Fibroblast of the conjunctiva (primary cell): ENCODE measurements around the gene CILP2.
A peak's percentile ranks its signal among the peaks of the same experiment; 100 is the strongest.

Experiments used
- DNase-seq: peaks from one replicate; pipeline ENCODE4 v3.0.0-alpha.2; 2010; ENCODE audit warnings: low read depth

Gene CILP2

DNA sequence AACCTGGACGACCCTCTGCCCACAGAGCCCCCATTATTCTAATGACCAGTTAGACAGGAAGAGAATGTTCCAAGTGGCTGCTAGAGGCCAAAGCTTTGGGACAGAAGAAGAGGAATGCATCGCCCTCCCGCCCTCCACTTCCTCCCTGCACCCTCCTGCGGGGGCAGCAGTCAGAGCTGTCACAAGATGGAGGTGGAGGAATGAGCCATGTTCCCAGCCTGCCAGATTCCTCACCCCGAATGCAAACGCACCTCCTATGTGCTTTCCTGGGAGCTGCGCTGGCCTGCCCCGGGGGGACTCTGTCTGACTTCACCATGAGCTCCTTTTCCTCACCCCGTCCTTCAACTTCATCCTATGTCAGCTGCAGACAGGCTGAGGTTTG lies 7.7 kb upstream of the CILP2 start:
- no peak for DNase-seq

DNA sequence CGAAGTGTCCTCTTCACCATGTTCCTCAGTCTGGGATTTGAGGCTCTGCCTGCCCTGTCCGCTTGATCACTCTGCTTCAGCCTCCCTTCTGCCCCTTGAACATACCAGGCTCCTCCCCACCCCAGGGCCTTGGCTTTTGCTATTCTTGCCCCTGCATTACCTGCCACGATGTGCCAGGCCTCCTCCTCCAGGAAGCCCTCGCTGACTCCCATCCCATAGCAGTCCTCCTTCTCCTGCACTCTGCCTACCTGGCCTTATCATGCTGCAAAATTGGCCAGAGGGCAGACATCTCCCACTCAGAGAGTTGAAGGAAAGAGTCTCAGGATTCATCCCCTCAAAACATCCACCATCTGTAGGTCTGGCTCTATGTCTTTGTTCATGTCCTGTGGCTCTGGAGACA lies 7.2 kb upstream of the CILP2 start:
- DNase-seq = no peak

DNA sequence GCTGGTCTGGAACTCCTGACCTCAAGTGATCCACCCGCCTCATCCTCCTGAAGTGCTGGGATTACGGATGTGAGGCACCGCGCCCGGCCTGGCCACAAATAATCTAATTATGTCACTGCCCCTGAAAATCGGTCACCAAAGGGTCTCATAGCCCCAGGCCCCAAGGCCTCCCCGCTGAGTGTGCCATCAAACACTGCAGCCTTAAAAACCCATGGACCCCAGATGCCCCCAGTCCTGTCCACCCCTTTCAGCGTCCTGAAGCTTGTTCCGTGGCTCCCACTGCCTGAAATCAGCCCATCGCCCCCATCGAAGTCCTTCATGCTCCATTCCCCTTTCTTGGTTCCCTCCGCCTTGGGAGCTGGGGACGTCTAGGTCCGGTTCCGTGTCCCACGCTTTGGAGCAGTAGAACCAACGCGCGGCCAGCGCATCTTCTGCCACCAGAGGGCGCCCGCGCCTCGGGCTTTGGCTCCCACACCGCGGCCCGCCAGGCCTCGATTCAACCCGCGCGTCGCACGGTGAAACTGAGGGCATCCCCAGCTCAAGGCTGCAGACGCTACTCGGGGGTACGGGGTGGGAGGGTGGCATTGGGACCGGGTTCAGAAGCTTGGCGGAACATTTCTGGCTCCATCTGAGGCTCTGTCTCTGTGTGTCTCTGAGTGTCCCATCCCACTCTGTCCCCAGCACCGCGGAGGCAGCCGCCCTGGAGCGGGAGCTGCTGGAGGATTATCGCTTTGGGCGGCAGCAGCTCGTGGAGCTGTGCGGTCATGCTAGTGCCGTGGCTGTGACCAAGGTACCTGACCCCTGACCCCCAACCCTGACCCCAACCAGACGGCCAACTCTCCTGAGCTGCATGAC lies 5.9 kb upstream of the CILP2 start:
- DNase-seq = no peak

DNA sequence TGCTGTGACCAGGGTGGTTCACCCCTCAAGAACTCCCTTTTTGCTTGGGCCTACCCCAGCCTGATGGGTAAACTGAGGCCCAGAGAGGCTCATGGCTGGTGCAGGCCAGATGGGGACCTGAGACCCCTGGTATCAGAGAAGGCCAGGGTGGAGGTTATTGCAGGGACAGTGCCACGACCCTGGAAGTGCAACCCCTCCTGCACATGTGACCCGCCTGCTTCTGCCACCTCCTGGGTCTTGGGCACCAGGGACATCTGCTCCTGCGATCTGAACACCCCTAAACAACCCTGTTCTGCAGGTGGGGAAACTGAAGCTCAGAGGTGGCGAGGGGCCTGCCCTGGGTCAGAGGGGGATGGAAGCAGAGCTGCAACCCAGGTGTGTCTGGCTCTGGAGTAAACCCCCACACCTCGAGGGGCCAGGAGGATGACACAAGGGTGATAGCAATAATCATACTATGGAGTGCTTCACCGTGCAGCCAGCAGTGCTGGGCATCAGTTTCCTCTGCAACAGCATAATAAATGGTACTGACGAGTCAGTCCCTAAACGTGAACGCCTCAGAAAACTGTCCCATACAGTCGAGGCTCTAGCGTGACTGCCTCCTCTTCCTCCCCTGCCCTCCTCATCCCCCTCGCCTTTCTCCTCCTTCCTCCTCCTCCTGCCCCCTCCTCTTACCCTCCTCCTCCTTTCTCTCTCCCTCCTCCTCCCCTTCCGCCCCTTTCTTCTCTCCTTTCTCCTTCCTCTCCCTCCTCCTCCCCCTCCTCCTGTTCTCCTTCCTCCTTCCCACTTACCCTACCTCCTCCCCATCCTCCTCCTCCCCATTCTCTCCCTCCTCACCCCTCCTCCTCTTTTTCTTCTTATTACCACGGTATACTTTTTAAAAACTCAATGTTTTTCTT lies 5.0 kb upstream of the CILP2 start:
- DNase-seq = no peak

DNA sequence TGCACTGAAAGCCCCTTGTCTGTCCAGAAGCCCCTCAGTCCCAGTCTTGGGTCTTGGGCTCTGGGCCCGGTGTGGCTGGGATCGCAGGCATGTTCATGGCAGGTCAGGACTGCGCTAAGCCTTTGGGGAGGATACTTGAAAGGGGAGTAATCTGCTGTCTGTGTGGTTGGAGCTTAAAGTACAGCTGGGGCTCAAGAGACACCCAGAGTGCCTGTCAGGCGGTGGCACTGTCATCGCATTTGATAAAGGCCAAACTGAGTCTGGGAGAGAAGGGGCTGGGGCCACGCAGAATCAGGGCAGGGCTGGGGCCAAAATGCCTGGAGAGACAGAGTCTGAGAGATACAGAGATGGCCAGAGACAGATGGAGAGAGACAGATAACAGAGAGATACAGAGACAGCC lies 4.2 kb upstream of the CILP2 start:
- DNase-seq = no peak

DNA sequence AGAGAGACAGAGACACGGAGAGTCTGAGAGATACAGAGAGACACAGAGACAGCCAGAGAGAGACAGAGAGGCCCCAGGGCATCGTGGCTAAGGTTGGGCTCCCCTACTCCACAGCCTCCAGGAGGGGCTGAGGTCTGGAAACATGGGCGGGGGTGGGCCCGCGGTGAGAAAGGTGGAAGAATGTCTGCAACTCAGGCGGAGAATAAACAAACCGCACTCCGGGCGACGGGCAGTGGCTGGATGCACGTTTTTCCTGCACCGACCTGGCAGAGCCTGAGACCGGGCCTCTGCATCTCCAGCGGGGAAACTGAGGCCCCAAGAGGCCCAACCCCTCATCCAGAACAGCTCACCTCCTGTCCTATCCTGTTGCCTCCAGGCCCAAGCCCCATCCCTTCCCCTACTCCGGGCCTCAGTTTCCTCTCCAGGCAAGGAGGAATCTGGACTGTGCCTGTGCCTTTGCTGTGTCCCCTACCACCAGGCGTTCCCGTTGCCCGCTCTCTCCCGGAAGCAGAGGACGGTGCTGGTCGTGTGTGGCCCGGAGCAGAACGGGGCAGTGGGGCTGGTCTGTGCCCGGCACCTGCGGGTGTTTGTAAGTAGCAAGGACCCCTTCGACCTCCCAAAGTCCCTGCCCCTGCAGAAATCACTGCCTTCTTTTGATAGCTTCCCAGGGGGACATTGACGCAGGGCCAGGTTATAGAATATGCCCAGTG lies 3.4 kb upstream of the CILP2 start:
- no peak for DNase-seq

DNA sequence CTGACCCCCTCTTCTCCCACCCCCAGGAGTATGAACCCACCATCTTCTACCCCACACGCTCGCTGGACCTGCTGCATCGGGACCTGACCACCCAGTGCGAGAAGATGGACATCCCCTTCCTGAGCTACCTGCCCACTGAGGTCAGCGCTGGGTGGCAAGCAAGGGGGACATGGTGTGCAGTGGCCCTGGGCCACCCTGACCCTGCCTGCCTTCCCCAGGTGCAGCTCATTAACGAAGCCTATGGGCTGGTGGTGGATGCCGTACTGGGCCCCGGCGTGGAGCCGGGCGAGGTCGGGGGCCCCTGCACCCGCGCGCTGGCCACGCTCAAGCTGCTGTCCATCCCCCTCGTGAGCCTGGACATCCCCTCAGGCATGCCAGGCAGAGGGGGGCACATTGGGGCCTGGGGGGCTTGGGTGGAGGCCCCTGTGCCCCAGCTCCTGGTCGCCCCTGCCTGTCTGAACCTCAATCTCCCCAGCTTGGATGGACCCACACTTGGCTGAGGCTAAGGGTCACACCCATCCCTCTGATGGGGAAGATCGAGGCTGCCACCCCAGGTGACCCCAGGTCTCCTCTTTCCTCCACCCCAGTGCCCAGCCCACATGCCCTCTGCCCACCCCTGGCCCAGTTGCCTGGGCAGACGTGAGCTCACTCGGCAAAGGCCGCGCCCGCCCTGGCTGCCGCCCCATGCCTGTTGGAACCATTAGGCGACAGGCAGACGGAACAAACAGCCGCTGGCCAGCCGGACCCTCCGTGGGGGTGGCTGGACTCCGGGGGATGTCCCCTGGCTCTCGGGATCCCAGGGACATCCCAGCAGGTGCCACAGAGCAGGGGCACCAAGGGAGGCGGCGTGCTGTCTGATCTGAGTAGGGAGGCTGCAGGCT lies 2.5 kb upstream of the CILP2 start:
- DNase-seq = no peak

DNA sequence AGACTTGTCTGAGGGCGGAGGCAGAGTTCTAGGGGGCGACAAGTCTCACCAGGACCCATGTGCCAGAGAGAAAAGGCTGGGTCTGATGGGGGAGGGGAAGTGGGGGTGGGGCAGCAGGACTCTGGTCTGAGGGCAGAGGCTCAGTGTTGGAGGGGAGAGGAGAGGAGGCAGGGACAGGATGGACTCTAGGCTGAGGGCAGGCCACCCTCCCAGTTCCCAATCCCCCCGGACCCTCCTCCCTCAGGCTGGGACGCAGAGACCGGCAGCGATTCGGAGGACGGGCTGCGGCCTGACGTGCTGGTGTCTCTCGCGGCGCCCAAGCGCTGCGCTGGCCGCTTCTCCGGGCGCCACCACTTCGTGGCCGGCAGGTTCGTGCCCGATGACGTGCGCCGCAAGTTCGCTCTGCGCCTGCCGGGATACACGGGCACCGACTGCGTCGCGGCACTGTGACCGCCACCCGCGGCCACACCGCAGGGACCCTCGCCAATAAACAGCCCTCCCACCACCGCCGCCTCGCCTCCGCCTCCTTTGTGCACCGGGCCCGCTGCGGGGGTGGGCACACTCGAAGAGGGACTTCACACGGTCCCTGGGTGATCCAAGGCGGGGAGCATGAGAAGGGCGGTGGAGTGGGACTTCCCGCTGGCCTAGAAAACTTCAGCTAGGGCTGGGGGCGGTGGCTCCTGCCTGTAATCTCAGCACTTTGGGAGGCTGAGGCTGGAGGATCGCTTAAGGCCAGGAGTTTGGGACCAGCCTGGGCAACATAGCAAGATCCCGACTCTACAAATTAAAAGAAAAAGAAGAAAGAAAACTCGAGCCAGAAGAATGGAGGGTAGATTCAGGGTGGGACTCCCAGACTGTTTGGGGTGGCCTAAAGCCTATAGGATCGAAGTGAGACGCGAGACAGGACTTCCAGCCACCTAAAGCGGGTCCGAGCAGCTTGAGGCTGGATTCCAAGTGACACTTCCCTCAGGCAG lies 703 bp upstream of the CILP2 start:
- no peak for DNase-seq

DNA sequence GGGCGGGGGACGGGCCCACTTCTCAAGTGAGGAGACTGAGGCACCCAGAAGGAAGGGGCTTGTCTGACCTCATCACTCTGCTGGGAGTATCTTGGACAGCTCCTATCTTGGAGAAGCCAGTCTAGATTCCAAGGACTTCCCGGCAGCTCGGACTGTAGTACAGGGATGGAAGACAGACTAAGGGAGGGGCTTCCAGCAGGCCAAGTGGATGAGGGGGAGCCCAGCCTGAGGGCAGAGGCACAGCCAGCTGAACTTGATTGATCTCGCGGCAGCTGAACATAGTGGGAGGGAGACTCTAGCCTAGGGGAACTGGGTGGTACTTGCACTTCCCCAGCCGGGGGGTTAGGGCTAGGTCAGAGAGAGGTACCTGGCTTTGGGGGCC lies 711 bp downstream of the CILP2 start:
- DNase-seq = no peak

DNA sequence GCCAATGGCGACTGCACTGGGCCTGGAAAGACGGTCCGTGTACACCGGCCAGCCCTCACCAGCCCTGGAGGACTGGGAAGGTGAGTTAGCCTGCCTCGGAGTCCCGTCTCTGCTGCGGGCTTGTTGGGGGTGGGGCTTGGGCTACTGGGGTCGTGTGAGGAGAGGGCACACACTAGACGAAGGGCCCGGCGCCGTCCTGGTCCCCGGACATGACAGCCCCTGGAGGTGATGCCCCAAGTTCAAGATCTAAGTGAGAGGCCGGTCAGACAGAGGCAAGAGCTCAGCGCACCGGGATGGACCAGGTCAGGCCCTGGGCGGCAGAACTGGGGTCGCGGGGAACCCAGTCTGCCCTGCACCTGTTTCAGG lies 1.6 kb downstream of the CILP2 start:
- no peak for DNase-seq

DNA sequence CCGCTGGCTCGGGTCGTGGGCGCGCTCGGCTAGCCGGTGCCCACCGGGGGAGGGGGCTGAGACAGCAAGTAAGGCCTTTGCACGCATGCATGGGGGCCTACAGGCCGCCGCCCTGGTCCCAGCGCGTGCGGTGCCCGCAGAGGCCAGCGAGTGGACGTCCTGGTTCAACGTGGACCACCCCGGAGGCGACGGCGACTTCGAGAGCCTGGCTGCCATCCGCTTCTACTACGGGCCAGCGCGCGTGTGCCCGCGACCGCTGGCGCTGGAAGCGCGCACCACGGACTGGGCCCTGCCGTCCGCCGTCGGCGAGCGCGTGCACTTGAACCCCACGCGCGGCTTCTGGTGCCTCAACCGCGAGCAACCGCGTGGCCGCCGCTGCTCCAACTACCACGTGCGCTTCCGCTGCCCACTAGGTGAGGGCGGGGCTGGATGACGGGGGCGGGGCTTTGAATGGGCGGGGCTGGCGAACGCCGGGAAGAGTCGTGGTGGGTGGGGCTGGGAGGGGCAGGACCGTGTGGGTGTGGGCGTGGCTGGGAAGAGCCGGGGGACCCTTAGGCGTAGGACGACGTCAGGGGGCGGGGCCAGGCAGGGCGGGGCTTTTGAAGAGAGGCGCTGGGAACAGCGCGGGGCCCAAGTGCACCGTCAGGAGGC lies 2.1 kb downstream of the CILP2 start:
- peak; percentile 69 for DNase-seq

DNA sequence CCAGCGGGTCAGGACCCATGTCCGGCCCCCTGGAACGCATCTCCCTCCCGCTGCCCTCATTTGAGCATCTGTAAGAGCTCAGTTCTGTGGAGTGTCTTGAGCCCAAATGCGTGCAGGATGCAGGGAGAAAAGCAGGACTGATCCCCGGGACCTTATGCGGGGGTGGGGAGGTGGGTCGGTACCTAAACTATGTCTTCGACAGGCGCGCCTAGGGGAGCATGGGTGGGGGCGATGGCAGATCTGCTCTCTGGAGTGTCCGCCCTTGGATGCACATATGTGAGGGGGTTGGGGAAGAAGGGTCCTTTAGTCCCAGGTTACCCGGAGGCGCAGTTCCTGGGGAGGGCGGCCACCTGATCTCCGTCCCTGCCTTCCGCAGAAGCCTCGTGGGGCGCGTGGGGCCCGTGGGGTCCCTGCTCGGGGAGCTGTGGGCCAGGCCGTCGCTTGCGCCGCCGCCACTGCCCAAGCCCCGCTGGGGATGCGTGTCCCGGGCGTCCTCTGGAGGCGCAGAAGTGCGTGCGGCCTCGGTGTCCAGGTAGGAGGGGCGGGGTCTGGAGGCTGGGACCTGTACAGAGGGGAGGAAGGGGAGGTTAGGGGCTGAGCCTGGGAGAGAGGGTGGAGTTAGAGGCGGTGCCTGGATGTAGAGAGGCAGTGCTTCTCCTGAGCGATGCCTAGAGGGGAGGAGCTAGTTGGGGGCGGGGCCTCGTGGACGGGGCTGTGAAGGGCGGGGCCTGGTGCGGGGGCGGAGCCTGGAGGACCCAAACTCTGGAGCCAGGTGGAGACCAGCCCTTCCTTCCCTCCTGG lies 2.9 kb downstream of the CILP2 start:
- DNase-seq = no peak

DNA sequence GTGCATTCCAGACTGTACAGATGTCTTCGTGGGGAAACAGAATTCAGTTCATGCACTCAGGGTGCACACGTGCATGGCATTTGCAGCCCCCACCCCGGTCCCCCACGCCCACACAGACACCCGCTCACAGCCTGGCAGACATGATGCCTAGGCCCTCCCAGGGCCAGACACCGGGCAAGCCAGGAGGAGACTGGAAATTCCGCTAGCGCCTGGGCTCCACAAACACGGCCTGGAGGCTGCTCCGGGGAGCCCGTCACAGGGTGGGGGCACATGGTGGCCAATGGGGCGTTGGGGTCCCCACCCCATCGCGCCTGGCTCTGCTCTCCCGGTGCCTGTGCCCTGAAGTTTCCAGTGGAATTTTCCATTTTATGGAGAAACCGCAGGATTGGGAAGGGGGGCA lies 3.6 kb downstream of the CILP2 start:
- DNase-seq = no peak

DNA sequence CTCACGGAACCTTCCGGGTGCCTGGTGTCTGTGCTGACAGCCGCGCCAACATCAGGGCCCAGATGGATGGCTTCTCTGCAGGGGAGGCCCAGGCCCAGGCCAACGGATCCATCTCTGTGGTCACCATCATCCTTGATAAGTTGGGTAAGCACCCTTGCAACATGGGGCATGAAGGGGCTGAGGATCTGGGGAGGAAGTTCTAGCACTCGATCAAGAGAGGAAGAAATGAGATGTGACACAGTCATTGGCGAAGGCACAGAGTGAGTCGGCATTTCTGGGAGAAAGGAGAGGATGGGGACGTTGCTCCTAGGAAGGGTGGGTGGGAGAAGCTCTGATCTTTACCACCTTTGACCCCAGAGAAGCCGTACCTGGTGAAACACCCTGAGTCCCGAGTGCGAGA lies 4.4 kb downstream of the CILP2 start:
- no peak for DNase-seq

DNA sequence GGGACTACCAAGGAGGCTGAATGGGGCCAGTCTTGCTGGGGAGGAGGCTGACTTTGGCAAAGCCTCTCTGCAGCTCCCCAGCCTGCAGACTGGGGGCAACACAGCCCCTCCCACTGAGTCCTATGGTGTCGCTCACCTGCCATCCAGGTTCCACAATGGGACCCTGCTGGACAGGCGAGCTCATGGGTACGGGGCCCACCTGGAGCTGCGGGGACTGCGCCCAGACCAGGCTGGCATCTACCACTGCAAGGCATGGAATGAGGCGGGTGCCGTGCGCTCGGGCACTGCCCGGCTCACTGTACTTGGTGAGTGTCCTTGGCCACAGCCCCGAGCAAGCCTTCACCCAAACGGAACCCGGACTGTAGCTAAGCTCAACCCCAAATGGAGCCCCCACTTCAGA lies 5.0 kb downstream of the CILP2 start:
- DNase-seq = no peak

DNA sequence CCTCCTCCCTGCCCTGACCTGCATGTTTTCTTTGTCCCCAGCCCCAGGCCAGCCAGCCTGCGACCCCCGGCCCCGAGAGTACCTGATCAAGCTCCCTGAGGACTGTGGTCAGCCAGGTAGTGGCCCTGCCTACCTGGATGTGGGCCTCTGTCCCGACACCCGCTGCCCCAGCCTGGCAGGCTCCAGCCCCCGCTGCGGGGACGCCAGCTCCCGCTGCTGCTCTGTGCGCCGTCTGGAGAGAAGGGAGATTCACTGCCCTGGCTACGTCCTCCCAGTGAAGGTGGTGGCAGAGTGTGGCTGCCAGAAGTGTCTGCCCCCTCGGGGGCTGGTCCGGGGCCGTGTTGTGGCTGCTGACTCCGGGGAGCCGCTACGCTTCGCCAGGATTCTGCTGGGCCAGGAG lies 5.6 kb downstream of the CILP2 start:
- no peak for DNase-seq

DNA sequence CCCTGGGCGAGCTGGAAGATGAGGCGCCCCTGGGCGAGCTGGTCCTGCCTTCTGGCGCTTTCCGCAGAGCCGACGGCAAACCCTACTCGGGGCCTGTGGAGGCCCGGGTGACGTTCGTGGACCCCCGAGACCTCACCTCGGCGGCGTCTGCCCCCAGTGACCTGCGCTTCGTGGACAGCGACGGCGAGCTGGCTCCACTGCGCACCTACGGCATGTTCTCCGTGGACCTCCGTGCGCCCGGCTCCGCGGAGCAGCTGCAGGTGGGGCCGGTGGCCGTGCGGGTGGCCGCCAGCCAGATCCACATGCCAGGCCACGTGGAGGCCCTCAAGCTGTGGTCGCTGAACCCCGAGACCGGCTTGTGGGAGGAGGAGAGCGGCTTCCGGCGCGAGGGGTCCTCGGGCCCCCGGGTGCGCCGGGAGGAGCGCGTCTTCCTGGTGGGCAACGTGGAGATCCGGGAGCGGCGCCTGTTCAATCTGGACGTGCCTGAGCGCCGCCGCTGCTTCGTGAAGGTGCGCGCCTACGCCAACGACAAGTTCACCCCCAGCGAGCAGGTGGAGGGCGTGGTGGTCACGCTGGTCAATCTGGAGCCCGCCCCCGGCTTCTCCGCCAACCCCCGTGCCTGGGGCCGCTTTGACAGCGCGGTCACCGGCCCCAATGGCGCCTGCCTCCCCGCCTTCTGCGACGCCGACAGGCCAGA lies 6.3 kb downstream of the CILP2 start:
- no peak for DNase-seq

DNA sequence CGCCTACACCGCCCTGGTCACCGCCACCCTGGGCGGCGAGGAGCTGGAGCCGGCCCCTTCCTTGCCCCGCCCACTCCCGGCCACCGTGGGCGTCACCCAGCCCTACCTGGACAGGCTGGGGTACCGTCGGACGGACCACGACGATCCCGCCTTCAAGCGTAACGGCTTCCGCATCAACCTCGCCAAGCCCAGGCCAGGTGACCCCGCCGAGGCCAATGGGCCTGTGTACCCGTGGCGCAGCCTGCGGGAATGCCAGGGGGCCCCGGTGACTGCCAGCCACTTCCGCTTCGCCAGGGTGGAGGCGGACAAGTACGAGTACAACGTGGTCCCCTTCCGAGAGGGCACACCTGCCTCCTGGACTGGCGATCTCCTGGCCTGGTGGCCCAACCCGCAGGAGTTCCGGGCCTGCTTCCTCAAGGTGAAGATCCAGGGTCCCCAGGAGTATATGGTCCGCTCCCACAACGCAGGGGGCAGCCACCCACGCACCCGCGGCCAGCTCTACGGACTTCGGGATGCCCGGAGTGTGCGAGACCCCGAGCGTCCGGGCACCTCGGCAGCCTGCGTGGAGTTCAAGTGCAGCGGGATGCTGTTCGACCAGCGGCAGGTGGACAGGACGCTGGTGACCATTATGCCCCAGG lies 7.0 kb downstream of the CILP2 start:
- no peak for DNase-seq
